SU-DHL-6 (cell line): Measurements from ENCODE around the gene NTSR2.

Experiments used
- H2AFZ ChIP-seq: fragments of 200-600 bp; sonication (generic); 2 replicates; pipeline ENCODE4 v1.6.1; 2014; ENCODE audit warnings: low read depth, mild to moderate bottlenecking, moderate library complexity, mixed read lengths, antibody characterized with exemption, low read length; ENCODE audit not compliant: severe bottlenecking
- H3F3A ChIP-seq: fragments of 200-600 bp; shearing (Covaris generic); 2 replicates; pipeline ENCODE4 v1.6.0; 2016; ENCODE audit warnings: antibody characterized with exemption, mild to moderate bottlenecking; ENCODE audit not compliant: insufficient read depth
- H3K27ac ChIP-seq: fragments of 200-600 bp; sonication (generic); 2 replicates; pipeline ENCODE4 v1.5.1; 2016; ENCODE audit warnings: low read depth, mild to moderate bottlenecking, low read length, moderate library complexity, mixed read lengths
- H3K27me3 ChIP-seq: fragments of 200-600 bp; sonication (generic), shearing (Covaris generic); 2 replicates; pipeline ENCODE4 v1.6.0; 2014; ENCODE audit warnings: mild to moderate bottlenecking, low read length
- H3K36me3 ChIP-seq: fragments of 200-600 bp; sonication (generic); 2 replicates; pipeline ENCODE4 v1.6.1; 2014; ENCODE audit warnings: mild to moderate bottlenecking, low read length, mixed read lengths
- H3K4me2 ChIP-seq: fragments of 300-600, 200-600 bp; shearing (Covaris generic), sonication (generic); 2 replicates; pipeline ENCODE4 v1.6.0; 2014; ENCODE audit warnings: low read length, low read depth, mild to moderate bottlenecking; ENCODE audit not compliant: poor library complexity, severe bottlenecking
- H3K4me3 ChIP-seq: fragments of 200-600 bp; sonication (generic); 2 replicates; pipeline ENCODE4 v1.5.1; 2014; ENCODE audit warnings: antibody characterized with exemption, low read length, mild to moderate bottlenecking, mixed read lengths; ENCODE audit not compliant: insufficient read depth, poor library complexity, severe bottlenecking
- H3K79me2 ChIP-seq: fragments of 200-600 bp; sonication (generic); 2 replicates; pipeline ENCODE4 v1.6.1; 2014; ENCODE audit warnings: mild to moderate bottlenecking, low read length, moderate library complexity; ENCODE audit not compliant: insufficient read depth
- H3K9ac ChIP-seq: fragments of 200-600 bp; sonication (generic); 2 replicates; pipeline ENCODE4 v1.7.0; 2014; ENCODE audit warnings: mild to moderate bottlenecking, low read length
- H3K9me2 ChIP-seq: fragments of 200-600 bp; sonication (generic); replicated peaks from 2 replicates; pipeline ENCODE4 v1.6.1; 2014; ENCODE audit warnings: low read length; ENCODE audit not compliant: insufficient read depth
- H3K9me3 ChIP-seq: fragments of 200-600 bp; sonication (generic); 2 replicates; pipeline ENCODE4 v1.6.1; 2014; ENCODE audit warnings: low read length, mixed read lengths; ENCODE audit not compliant: insufficient read depth
- H4K20me1 ChIP-seq: fragments of 200-600 bp; sonication (generic); 2 replicates; pipeline ENCODE4 v1.6.1; 2014; ENCODE audit warnings: low read depth, mild to moderate bottlenecking, antibody characterized with exemption, low read length, moderate library complexity, mixed read lengths
- CTCF ChIP-seq: fragments of 200-600 bp; sonication (generic); IDR thresholded peaks from one replicate; pipeline ENCODE4 v1.5.1; 2017; ENCODE audit warnings: antibody characterized with exemption, mild to moderate bottlenecking, low read length, moderate library complexity; ENCODE audit not compliant: insufficient read depth, poor library complexity, severe bottlenecking
- EZH2phosphoT487 ChIP-seq: fragments of 200-600 bp; sonication (generic), shearing (Covaris generic); conservative IDR thresholded peaks from 2 replicates; pipeline ENCODE4 v1.6.1; 2018; ENCODE audit warnings: mild to moderate bottlenecking, antibody characterized with exemption, low read length, moderate library complexity, mixed read lengths

The NTSR2 gene, protein sequence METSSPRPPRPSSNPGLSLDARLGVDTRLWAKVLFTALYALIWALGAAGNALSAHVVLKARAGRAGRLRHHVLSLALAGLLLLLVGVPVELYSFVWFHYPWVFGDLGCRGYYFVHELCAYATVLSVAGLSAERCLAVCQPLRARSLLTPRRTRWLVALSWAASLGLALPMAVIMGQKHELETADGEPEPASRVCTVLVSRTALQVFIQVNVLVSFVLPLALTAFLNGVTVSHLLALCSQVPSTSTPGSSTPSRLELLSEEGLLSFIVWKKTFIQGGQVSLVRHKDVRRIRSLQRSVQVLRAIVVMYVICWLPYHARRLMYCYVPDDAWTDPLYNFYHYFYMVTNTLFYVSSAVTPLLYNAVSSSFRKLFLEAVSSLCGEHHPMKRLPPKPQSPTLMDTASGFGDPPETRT

GRCh38 chr2:11669454-11670291 is at the start of gene NTSR2:
Gene NTSR2 (minus strand): TSS chr2:11670195. CDS start chr2:11670129, 66 bp downstream.
- no peak within 1 kb of the TSS for H3K4me3 ChIP-seq

DNA sequence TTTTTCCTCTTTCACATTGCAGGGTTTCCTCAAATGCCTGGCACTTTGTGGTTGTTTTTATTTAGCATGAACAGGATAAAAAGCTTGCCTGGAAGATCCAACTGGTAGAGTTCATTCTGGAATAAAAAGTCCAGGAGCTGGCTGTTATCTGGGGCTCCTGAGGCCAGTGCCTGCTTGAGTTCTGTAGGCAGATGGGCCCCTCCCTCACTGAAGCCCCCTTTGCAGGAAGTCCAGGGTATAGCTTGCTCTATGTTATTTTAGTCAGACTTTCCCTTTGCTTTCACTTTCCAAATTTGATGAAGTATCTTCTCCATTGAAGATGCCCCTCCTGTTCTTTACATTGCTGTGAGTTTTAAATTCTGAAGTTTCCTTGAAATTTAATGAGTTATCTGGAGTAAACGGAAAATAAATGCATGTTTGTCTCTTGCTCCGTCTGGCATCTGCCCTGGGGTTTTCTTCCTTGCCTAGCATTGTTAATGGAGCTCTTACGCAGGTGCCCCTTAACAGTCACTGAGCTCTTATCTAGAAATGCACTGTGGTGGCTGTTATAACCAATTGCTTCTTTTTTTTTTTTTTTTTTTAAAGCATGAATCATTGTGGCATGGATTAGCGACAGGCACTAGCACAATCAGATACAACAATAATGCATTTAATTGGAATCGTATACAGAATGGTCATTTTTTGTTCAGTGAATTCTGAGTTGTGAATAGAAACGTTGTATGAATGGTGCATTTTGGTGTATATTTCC is 49.4 kb upstream of the NTSR2 start:
- no peak overlapping the region for H2AFZ ChIP-seq
- H3K9me3 ChIP-seq, result no peaks in the 10 kb centered on the region
- H3K4me2 ChIP-seq, result no peak overlapping the region
- TF ChIP-seq EZH2phosphoT487 (no peak), CTCF (no peak)
- H3K9me2 ChIP-seq, result no peaks in the 10 kb centered on the region
- H3K27me3 ChIP-seq, result 0 out of 2 replicates have a peak, but pooled peaks cover 2% of the 10 kb centered on the region
- no peak overlapping the region for H3K27ac ChIP-seq
- no peaks in the 10 kb centered on the region for H3F3A ChIP-seq
- no peaks in the 10 kb centered on the region for H3K36me3 ChIP-seq
- H3K9ac ChIP-seq, result no peak overlapping the region
- no peaks in the 10 kb centered on the region for H4K20me1 ChIP-seq
- no peaks in the 10 kb centered on the region for H3K79me2 ChIP-seq
- H3K4me3 ChIP-seq, result no peak overlapping the region

More at GRCh38 chr2:11669454-11670291, at the start of gene NTSR2:
- H3K4me2 ChIP-seq, result no peak within 1 kb of the TSS
- H3K79me2 ChIP-seq, result no peaks in the 10 kb centered on the region
- no peak for TF ChIP-seq CTCF
- TF ChIP-seq EZH2phosphoT487, result no peak
- H3K36me3 ChIP-seq, result no peaks in the 10 kb centered on the region
- H2AFZ ChIP-seq, result no peak within 1 kb of the TSS
- H3K27ac ChIP-seq, result no peak within 1 kb of the TSS
- no peaks in the 10 kb centered on the region for H3F3A ChIP-seq
- no peaks in the 10 kb centered on the region for H4K20me1 ChIP-seq
- no peaks in the 10 kb centered on the region for H3K27me3 ChIP-seq
- H3K9me2 ChIP-seq, result no peaks in the 10 kb centered on the region
- no peaks in the 10 kb centered on the region for H3K9me3 ChIP-seq
- H3K9ac ChIP-seq, result no peak within 1 kb of the TSS

- H3K27me3 ChIP-seq, result 0 out of 2 replicates have a peak, but pooled peaks cover 2% of the 10 kb centered on the region
- no peak overlapping the region for H3K9ac ChIP-seq
- TF ChIP-seq CTCF (no peak), EZH2phosphoT487 (no peak)
- no peak overlapping the region for H2AFZ ChIP-seq
- no peak overlapping the region for H3K4me3 ChIP-seq
- H4K20me1 ChIP-seq, result no peaks in the 10 kb centered on the region
- H3K27ac ChIP-seq, result no peak overlapping the region
- H3K9me3 ChIP-seq, result no peaks in the 10 kb centered on the region
- no peaks in the 10 kb centered on the region for H3F3A ChIP-seq
- H3K36me3 ChIP-seq, result no peaks in the 10 kb centered on the region
- no peaks in the 10 kb centered on the region for H3K9me2 ChIP-seq
- no peak overlapping the region for H3K4me2 ChIP-seq
- no peaks in the 10 kb centered on the region for H3K79me2 ChIP-seq
Measured at GRCh38 chr2:11718606-11719005, 48.6 kb upstream of the NTSR2 start.
